Smooth muscle cell (in vitro differentiated cells): ENCODE results near the gene PTTG2. TPM values are rescaled to one million over a fixed set of nuclear protein-coding genes. Genes with fewer than 3 reads are reported as not detected.

ENCODE experiments used
- DNase-seq: peaks from one replicate; lab custom pipeline; 2025; ENCODE audit not compliant: unreplicated experiment; lab: John Stamatoyannopoulos, UW
- H2AFZ ChIP-seq: fragments of 200-600 bp; sonication (generic); 2 replicates; pipeline ENCODE4 v1.6.0; 2016; ENCODE audit warnings: antibody characterized with exemption, low read depth, mild to moderate bottlenecking
- H3F3A ChIP-seq: fragments of 200-600 bp; sonication (generic); 2 replicates; pipeline ENCODE4 v1.6.0; 2017; ENCODE audit warnings: antibody characterized with exemption, low read depth
- H3K27ac ChIP-seq: fragments of 200-600 bp; sonication (generic); 2 replicates; pipeline ENCODE4 v1.5.1; 2016; ENCODE audit warnings: low read depth, mild to moderate bottlenecking
- H3K27me3 ChIP-seq: fragments of 200-600 bp; sonication (generic); 2 replicates; pipeline ENCODE4 v1.6.1; 2016; ENCODE audit warnings: low read depth, mild to moderate bottlenecking
- H3K36me3 ChIP-seq: fragments of 200-600 bp; sonication (generic); 2 replicates; pipeline ENCODE4 v1.5.1; 2016; ENCODE audit warnings: low read depth
- H3K4me1 ChIP-seq: fragments of 200-600 bp; sonication (generic); 2 replicates; pipeline ENCODE4 v1.5.1; 2016; ENCODE audit warnings: low read depth
- H3K4me2 ChIP-seq: fragments of 200-600 bp; sonication (generic); 2 replicates; pipeline ENCODE4 v1.6.0; 2016; ENCODE audit warnings: mild to moderate bottlenecking
- H3K4me3 ChIP-seq: fragments of 200-600 bp; sonication (generic); 2 replicates; pipeline ENCODE4 v1.5.1; 2016; ENCODE audit warnings: mild to moderate bottlenecking
- H3K79me2 ChIP-seq: fragments of 200-600 bp; sonication (generic); 2 replicates; pipeline ENCODE4 v1.6.0; 2016; ENCODE audit warnings: low read depth, mild to moderate bottlenecking
- H3K9ac ChIP-seq: fragments of 200-600 bp; sonication (generic); 2 replicates; pipeline ENCODE4 v1.6.0; 2016; ENCODE audit warnings: low read depth
- H3K9me3 ChIP-seq: fragments of 200-600 bp; sonication (generic); replicated peaks from 2 replicates; pipeline ENCODE4 v1.5.1; 2016; ENCODE audit warnings: low read depth
- H4K20me1 ChIP-seq: fragments of 200-600 bp; sonication (generic); 2 replicates; pipeline ENCODE4 v1.6.0; 2016; ENCODE audit warnings: low read depth
- whole genome bisulfite sequencing: methylation state at CpG from one replicate; pipeline ENCODE4 v1.1.7; 2016; ENCODE audit warnings: low lambda C conversion rate; 5-methylcytosine and 5-hydroxymethylcytosine counted together
- polyA plus RNA-seq: library from polyadenylated mRNA; unstranded; fragments of >200 nt; fragmentation: Nextera tagmentation; extraction: Ambion mirVana; gene quantifications from 2 replicates; pipeline ENCODE4 v1.2.1, GENCODE V29; 2016
- total RNA-seq: library from RNA; depleted of rRNA; stranded (reverse); fragments of >200 nt; gene quantifications from 2 replicates; pipeline ENCODE4 v1.2.3, GENCODE V29; 2014
- TF ChIP-seq, protein P1 (sequence below): fragments of 200-600 bp; sonication (generic); IDR thresholded peaks from 2 replicates; pipeline ENCODE4 v1.5.1; 2017; ENCODE audit warnings: borderline replicate concordance, mild to moderate bottlenecking, antibody characterized with exemption; ENCODE audit not compliant: insufficient read depth, poor library complexity, severe bottlenecking

PTTG2 gene
- total and polyA plus RNA-seq, 2 experiments from 2014 or later = not detected

DNA sequence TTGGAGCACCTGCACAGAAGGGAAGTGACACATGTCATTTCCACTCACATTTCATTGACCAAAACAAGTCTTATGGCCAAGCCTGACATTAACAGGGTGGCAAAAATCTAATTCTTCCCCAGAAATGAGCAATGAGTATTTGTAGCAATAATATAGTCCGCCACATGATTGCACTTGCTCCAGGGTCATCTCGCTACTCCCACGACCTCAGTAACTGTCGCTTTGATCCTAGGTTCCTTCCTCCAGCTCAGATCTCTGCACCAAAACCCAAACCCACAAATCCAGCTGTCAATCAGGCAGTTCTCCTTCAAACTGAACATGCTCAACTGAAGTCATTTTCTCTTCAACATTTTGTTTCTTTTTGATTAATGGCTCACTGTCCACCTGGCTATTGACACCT is 25.2 kb upstream of the PTTG2 start:
- H3K4me3 ChIP-seq = no peak overlapping the region
- H3K79me2 ChIP-seq = no peaks in the 10 kb centered on the region
- 96% methylated on average over 4 of the region's 4 CpGs for WGBS

DNA sequence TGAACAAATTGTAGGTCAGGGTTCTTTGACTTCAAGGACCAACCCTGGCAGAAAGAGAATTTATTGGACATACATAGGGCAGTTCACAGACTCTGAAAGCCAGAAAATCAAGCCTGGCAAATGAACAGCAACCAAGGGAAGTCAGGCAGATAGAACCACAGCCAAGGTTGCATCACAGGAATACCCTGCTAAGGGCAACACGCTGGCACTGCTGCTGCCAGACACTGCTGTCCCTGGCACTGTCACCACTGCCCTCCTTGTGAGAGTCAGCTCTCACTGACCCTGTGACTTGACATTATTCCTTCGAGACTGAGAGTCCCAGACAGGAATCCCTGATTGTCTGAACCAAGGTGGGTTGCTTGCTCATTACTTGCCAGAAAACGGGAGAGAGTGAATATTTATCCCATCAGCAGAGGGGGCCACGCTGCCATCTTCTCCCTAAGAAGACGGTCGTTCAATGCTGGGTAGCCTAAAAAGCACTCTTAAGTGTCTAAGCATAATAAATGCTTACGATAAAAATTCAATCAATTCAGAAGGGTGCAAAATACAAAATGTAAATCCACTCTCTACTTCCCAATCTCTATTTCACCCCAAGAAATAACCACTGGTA is 23.2 kb upstream of the PTTG2 start:
- no peak overlapping the region for H3K9ac ChIP-seq
- no peak overlapping the region for H3K27ac ChIP-seq
- no peaks in the 10 kb centered on the region for H3K27me3 ChIP-seq
- H3K36me3 ChIP-seq = no peaks in the 10 kb centered on the region
- no peaks in the 10 kb centered on the region for H3K9me3 ChIP-seq
- no peaks in the 10 kb centered on the region for H3K4me1 ChIP-seq
- H3K4me2 ChIP-seq = no peak overlapping the region
- TF ChIP-seq, protein P1, sequence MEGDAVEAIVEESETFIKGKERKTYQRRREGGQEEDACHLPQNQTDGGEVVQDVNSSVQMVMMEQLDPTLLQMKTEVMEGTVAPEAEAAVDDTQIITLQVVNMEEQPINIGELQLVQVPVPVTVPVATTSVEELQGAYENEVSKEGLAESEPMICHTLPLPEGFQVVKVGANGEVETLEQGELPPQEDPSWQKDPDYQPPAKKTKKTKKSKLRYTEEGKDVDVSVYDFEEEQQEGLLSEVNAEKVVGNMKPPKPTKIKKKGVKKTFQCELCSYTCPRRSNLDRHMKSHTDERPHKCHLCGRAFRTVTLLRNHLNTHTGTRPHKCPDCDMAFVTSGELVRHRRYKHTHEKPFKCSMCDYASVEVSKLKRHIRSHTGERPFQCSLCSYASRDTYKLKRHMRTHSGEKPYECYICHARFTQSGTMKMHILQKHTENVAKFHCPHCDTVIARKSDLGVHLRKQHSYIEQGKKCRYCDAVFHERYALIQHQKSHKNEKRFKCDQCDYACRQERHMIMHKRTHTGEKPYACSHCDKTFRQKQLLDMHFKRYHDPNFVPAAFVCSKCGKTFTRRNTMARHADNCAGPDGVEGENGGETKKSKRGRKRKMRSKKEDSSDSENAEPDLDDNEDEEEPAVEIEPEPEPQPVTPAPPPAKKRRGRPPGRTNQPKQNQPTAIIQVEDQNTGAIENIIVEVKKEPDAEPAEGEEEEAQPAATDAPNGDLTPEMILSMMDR = no peak
- H2AFZ ChIP-seq = no peak overlapping the region
- WGBS = 66% methylated on average over 7 of the region's 7 CpGs
- no peak overlapping the region for H3K4me3 ChIP-seq
- DNase-seq = no peak
- H3K79me2 ChIP-seq = no peaks in the 10 kb centered on the region
- no peaks in the 10 kb centered on the region for H4K20me1 ChIP-seq
- no peaks in the 10 kb centered on the region for H3F3A ChIP-seq

More for the DNA sequence above, 25.2 kb upstream of the PTTG2 start:
- Histone ChIP-seq H4K20me1 (no peaks in the 10 kb centered on the region), H3F3A (no peaks in the 10 kb centered on the region), H3K4me1 (no peaks in the 10 kb centered on the region), H3K36me3 (no peaks in the 10 kb centered on the region), H3K9me3 (no peaks in the 10 kb centered on the region), H3K27ac (no peak overlapping the region), H3K4me2 (no peak overlapping the region), H2AFZ (no peak overlapping the region), H3K27me3 (no peaks in the 10 kb centered on the region), H3K9ac (no peak overlapping the region)
- TF ChIP-seq, protein P1 = no peak
- DNase-seq = no peak

DNA sequence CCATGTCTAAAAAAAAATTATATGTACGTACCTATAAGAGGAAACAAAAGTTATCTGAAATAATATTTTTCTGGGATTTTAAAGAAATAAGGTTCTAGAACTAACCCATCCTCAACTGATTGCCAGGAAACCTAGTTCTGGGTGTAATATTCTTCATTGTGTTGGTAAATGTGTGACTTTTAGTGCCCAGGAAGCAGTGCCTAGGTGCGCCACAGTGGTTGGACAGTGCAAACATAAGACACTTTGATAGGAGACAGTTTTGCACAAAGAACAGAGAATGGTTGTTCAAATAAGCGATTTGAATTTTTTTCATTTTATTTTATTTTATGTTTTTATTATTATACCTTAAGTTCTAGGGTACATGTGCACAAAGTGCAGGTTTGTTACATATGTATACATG is 22.0 kb upstream of the PTTG2 start:
- no peaks in the 10 kb centered on the region for H3K4me1 ChIP-seq
- WGBS = 97% methylated on average over 3 of the region's 3 CpGs

More for the DNA sequence above, 22.0 kb upstream of the PTTG2 start:
- Histone ChIP-seq H3K4me3 (no peak overlapping the region), H3K79me2 (no peaks in the 10 kb centered on the region), H3K36me3 (no peaks in the 10 kb centered on the region), H2AFZ (no peak overlapping the region), H3K4me2 (no peak overlapping the region), H3F3A (no peaks in the 10 kb centered on the region), H4K20me1 (no peaks in the 10 kb centered on the region), H3K9me3 (no peaks in the 10 kb centered on the region), H3K9ac (no peak overlapping the region), H3K27ac (no peak overlapping the region), H3K27me3 (no peaks in the 10 kb centered on the region)
- TF ChIP-seq, protein P1 = no peak
- DNase-seq = no peak
